ENCODE measurements around the gene SNAP25.

DNA sequence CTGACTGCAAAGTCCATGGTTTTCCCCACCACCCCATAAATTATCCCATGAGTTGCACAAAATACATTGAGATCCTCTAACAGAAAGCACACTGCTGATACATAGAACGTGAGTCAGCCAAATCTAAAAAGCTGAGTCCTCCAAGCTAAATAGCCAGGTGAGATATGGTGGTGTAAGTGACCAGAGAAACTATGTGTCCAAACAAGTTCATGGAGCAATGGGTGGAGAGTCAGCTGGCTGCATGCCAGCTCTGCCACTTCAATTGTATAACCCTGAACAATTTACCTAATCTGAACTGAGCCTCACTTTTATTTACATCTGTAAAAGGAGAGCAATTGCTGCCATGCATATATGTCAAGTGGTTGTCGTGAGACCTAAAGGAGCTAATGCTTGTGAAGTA is 9.7 kb downstream of the SNAP25 start:
- TF ChIP-seq, protein P1, sequence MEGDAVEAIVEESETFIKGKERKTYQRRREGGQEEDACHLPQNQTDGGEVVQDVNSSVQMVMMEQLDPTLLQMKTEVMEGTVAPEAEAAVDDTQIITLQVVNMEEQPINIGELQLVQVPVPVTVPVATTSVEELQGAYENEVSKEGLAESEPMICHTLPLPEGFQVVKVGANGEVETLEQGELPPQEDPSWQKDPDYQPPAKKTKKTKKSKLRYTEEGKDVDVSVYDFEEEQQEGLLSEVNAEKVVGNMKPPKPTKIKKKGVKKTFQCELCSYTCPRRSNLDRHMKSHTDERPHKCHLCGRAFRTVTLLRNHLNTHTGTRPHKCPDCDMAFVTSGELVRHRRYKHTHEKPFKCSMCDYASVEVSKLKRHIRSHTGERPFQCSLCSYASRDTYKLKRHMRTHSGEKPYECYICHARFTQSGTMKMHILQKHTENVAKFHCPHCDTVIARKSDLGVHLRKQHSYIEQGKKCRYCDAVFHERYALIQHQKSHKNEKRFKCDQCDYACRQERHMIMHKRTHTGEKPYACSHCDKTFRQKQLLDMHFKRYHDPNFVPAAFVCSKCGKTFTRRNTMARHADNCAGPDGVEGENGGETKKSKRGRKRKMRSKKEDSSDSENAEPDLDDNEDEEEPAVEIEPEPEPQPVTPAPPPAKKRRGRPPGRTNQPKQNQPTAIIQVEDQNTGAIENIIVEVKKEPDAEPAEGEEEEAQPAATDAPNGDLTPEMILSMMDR (IDR thresholded peaks at IDR 0.05), result no peak
- no peak for TF ChIP-seq POLR2A (IDR thresholded peaks at IDR 0.05)
